K562 (cell line): ENCODE measurements around the gene GUF1. TPM values are rescaled to one million over a fixed set of nuclear protein-coding genes. Genes with fewer than 3 reads are reported as not detected.

Experiments used
- NFYB ChIP-seq: IDR thresholded peaks from 2 replicates; pipeline ENCODE4 v1.6.1; 2011; ENCODE audit warnings: mild to moderate bottlenecking, moderate library complexity; ENCODE audit not compliant: insufficient read length; ENCODE audit errors: extremely low read depth
- RBBP5 ChIP-seq: fragments of 200-600 bp; sonication (generic); IDR thresholded peaks from 2 replicates; pipeline ENCODE4 v1.6.1; 2012; ENCODE audit warnings: borderline replicate concordance, mild to moderate bottlenecking, low read length, control low read depth, inconsistent platforms; ENCODE audit not compliant: insufficient read depth, poor library complexity, severe bottlenecking
- ZNF589 ChIP-seq: fragments of 200-800 bp; sonication (Bioruptor generic); IDR thresholded peaks from 2 replicates; pipeline ENCODE4 v1.6.1; 2016; ENCODE audit warnings: low read depth, missing genetic modification characterization, missing compliant biosample characterization
- polyA plus RNA-seq, 8 experiments: library from polyadenylated mRNA; depleted of rRNA in 4 of 8; stranded (reverse) in 5 of 8; unstranded in 3 of 8; fragments of >200 nt; fragmentation: Nextera tagmentation in 2 of 8; fragmentation: Illumina TruSeq in 1 of 8; extraction: Ambion mirVana in 2 of 8; extraction: Trizol in 1 of 8; gene quantifications; 2 replicates each; pipeline versions ENCODE4 v1.2.1 to v1.2.3, GENCODE V29; 2011 to 2014; ENCODE audit warnings: inconsistent platforms in 1 of 8, missing spikeins in 1 of 8
- total RNA-seq, 7 experiments: library from RNA; depleted of rRNA in 6 of 7; stranded (reverse); fragments of >200 nt in 6 of 7; fragmentation: Illumina TruSeq in 2 of 7; extraction: Trizol in 2 of 7; gene quantifications; 2 replicates each; pipeline versions ENCODE4 v1.2.1 to v1.2.3, GENCODE V29; 2011 to 2021; ENCODE audit warnings: low replicate concordance in 1 of 7
- TF ChIP-seq, protein P1 (sequence below): fragments of 250-450 bp; sonication (Bioruptor Pico); IDR thresholded peaks from 2 replicates; pipeline ENCODE4 v1.5.0; 2021
- TF ChIP-seq, protein P2 (sequence below), 3 experiments: fragments of 200-800 bp in 1 of 3; fragments of 250-450 bp in 1 of 3; fragments of 450-650 bp in 1 of 3; sonication (Bioruptor Pico) in 1 of 3; sonication (Bioruptor generic) in 1 of 3; formaldehyde crosslinking in 1 of 3; IDR thresholded peaks; 2 replicates each; pipeline versions ENCODE4 v1.6.1 to v1.8.0; 2016 to 2022; ENCODE audit warnings: mild to moderate bottlenecking in 2 of 3, missing genetic modification characterization in 2 of 3, missing compliant biosample characterization in 1 of 3, moderate library complexity in 1 of 3

The GUF1 gene
- total and polyA plus RNA-seq, 9 of the 15 experiments (the other 6 are each of a cell fraction or from before 2014, with no cell fraction given): 8.1 to 47.5 (median 25.0) TPM

GRCh38 chr4:44726038-44726871, 48.0 kb downstream of the GUF1 start, which contains the start of gene GNPDA2 (continued):
- TF ChIP-seq ZNF589 (CRISPR knock-in tag) (no peak), NFYB (peak; percentile 15), RBBP5 (peak; percentile 74)
- TF ChIP-seq, protein P1, sequence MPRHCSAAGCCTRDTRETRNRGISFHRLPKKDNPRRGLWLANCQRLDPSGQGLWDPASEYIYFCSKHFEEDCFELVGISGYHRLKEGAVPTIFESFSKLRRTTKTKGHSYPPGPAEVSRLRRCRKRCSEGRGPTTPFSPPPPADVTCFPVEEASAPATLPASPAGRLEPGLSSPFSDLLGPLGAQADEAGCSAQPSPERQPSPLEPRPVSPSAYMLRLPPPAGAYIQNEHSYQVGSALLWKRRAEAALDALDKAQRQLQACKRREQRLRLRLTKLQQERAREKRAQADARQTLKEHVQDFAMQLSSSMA (CRISPR knock-in tag): no peak
- TF ChIP-seq, protein P2, sequence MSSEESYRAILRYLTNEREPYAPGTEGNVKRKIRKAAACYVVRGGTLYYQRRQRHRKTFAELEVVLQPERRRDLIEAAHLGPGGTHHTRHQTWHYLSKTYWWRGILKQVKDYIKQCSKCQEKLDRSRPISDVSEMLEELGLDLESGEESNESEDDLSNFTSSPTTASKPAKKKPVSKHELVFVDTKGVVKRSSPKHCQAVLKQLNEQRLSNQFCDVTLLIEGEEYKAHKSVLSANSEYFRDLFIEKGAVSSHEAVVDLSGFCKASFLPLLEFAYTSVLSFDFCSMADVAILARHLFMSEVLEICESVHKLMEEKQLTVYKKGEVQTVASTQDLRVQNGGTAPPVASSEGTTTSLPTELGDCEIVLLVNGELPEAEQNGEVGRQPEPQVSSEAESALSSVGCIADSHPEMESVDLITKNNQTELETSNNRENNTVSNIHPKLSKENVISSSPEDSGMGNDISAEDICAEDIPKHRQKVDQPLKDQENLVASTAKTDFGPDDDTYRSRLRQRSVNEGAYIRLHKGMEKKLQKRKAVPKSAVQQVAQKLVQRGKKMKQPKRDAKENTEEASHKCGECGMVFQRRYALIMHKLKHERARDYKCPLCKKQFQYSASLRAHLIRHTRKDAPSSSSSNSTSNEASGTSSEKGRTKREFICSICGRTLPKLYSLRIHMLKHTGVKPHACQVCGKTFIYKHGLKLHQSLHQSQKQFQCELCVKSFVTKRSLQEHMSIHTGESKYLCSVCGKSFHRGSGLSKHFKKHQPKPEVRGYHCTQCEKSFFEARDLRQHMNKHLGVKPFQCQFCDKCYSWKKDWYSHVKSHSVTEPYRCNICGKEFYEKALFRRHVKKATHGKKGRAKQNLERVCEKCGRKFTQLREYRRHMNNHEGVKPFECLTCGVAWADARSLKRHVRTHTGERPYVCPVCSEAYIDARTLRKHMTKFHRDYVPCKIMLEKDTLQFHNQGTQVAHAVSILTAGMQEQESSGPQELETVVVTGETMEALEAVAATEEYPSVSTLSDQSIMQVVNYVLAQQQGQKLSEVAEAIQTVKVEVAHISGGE (CRISPR knock-in tag; IDR thresholded peaks at IDR 0.05): peak in 1 of 3 experiments; percentile 44; a peak in 1 of 6 replicates
